Measurements from ENCODE around the gene FEV. TPM values are rescaled to one million over a fixed set of nuclear protein-coding genes. Genes with fewer than 3 reads are reported as not detected.

FEV gene
- polyA plus RNA-seq, 6 donors from 2014 or later = not detected

- Mint-ChIP-seq H3K4me3 (no peak overlapping the region), H3K9me3 (peaks cover 0 to 8% (median 0%) of the 10 kb centered on the region in 7 donors), H3K4me1 (no peaks in the 10 kb centered on the region), H3K36me3 (no peaks in the 10 kb centered on the region), H3K27me3 (peaks cover 53 to 75% (median 69%) of the 10 kb centered on the region in 3 donors), H3K27ac (no peak overlapping the region)
- DNase-seq = no peak
- ATAC-seq (ENCODE audit: low read depth in 2 of 2) = no peak
Measured at GRCh38 chr2:218970894-218971293, 14.1 kb downstream of the FEV start.

DNA sequence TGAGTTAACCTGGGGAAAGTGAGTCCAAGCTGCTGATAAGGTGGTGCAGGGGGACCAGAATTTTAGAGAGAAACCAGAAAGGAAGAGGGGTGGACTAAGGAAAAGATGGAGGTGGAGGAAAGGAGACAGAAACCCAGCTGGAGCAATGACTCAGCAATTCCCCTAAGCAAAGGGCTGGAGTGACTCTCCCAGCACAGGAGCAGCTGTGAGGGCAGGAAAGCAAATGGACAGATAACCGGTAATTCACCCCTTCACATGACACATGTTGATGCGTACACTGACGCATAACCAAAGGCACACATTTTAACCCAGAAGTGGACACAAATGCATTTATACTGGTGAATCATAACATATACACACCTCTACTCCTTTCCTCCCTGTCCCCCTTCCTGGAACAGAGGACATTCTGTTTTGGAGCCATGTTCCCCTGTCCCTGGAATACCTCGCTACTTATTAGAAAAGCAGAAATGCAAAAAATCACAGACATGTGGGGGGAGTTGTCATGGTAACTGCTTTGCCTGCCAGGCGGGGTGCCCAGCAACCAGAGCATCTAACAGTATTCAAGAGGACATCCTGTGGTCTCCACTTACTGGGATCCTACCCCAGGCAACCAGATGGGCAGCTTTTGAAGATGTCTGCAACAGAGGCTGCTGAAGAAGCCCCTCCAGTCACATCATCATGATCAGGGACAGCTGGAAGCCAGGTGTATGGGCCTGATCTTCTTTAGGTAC is 20.8 kb downstream of the FEV start:
- peak overlapping the region in 1 of 8 donors; percentile 16 for H3K4me3 Mint-ChIP-seq
- H3K27me3 Mint-ChIP-seq = peaks cover 49 to 72% (median 53%) of the 10 kb centered on the region in 3 donors
- peaks cover 7 to 21% (median 14%) of the 10 kb centered on the region in 3 donors for H3K4me1 Mint-ChIP-seq
- H3K36me3 Mint-ChIP-seq = peaks cover 0 to 10% of the 10 kb centered on the region in 2 donors
- peak overlapping the region in 1 of 6 donors; percentile 66 for H3K27ac Mint-ChIP-seq
- DNase-seq (no peak), ATAC-seq (ENCODE audit: low read depth in 2 of 2) (no peak)
- H3K9me3 Mint-ChIP-seq = peaks cover 0 to 7% (median 4%) of the 10 kb centered on the region in 7 donors

GRCh38 chr2:218963601-218964000 is 21.4 kb downstream of the FEV start:
- H3K9me3 Mint-ChIP-seq = peaks cover 0 to 7% (median 4%) of the 10 kb centered on the region in 7 donors
- H3K27me3 Mint-ChIP-seq = peaks cover 51 to 73% (median 53%) of the 10 kb centered on the region in 3 donors
- H3K27ac Mint-ChIP-seq = peak overlapping the region in 1 of 6 donors; percentile 8
- H3K4me1 Mint-ChIP-seq = peaks cover 7 to 26% (median 19%) of the 10 kb centered on the region in 3 donors
- no peak overlapping the region for H3K4me3 Mint-ChIP-seq
- no peak for ATAC-seq (ENCODE audit: low read depth in 2 of 2)
- peaks cover 0 to 10% of the 10 kb centered on the region in 2 donors for H3K36me3 Mint-ChIP-seq
- DNase-seq = no peak

DNA sequence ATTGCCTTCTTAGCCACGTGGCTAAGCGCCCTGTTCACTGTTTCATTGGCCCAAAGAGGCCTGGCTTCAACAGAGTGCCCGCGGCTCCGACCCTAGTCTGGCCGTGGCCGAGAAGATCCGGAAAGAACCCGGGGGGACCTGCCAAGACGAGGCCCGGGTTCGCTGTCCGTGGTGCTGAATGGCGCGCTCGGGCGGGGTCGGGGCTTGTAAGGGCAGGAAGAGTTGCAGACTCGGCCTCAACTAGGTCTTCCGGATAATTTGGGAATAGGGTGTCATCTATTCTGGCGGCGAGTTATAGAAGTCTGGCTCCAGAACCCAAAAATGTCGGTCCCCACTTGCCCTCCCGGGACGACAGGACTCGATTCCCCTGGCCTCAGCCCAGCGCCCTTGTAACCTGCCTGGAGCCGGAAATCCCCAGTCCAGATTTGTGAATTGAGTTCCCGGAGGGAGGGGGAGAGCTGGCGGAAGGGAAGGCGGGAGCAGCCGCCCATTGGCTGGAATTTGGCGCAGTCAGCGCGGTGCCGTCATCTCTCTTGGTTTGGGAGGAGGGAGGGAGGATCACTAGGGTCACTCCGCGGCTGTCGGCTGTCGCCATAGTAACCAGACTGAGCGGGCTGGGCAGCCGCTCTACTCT is 22.0 kb downstream of the FEV start:
- Mint-ChIP-seq H3K27ac (peak overlapping the region in 1 of 6 donors; percentile 27), H3K4me1 (peaks cover 7 to 26% (median 19%) of the 10 kb centered on the region in 3 donors), H3K27me3 (peaks cover 53 to 76% (median 54%) of the 10 kb centered on the region in 3 donors), H3K4me3 (peak overlapping the region in 1 of 8 donors; percentile 41), H3K36me3 (peaks cover 0 to 10% of the 10 kb centered on the region in 2 donors), H3K9me3 (peaks cover 0 to 7% (median 4%) of the 10 kb centered on the region in 7 donors)
- DNase-seq (peak; percentile 33), ATAC-seq (ENCODE audit: low read depth in 2 of 2) (no peak)

GRCh38 chr2:218961651-218962570 is 23.1 kb downstream of the FEV start:
- no peak for DNase-seq
- H3K27ac Mint-ChIP-seq = peak overlapping the region in 2 of 6 donors; percentile 54 to 55
- peaks cover 57 to 78% (median 59%) of the 10 kb centered on the region in 3 donors for H3K27me3 Mint-ChIP-seq
- H3K36me3 Mint-ChIP-seq = peaks cover 0 to 10% of the 10 kb centered on the region in 2 donors
- ATAC-seq (ENCODE audit: low read depth in 2 of 2) = no peak
- H3K4me3 Mint-ChIP-seq = peak overlapping the region in 4 of 8 donors; percentile 25 to 73 (median 68)
- peaks cover 7 to 26% (median 19%) of the 10 kb centered on the region in 3 donors for H3K4me1 Mint-ChIP-seq
- H3K9me3 Mint-ChIP-seq = peaks cover 0 to 7% (median 4%) of the 10 kb centered on the region in 7 donors

GRCh38 chr2:218961229-218961628 is 23.8 kb downstream of the FEV start:
- peaks cover 0 to 10% of the 10 kb centered on the region in 2 donors for H3K36me3 Mint-ChIP-seq
- no peak for DNase-seq
- H3K4me3 Mint-ChIP-seq = peak overlapping the region in 7 of 8 donors; percentile 25 to 85 (median 67)
- ATAC-seq (ENCODE audit: low read depth in 2 of 2) = no peak
- H3K9me3 Mint-ChIP-seq = peaks cover 0 to 7% (median 4%) of the 10 kb centered on the region in 7 donors
- H3K4me1 Mint-ChIP-seq = peaks cover 7 to 26% (median 19%) of the 10 kb centered on the region in 3 donors
- peak overlapping the region in 2 of 6 donors; percentile 55 to 63 for H3K27ac Mint-ChIP-seq
- peaks cover 55 to 79% (median 60%) of the 10 kb centered on the region in 3 donors for H3K27me3 Mint-ChIP-seq

- DNase-seq (no peak), ATAC-seq (ENCODE audit: low read depth in 2 of 2) (no peak)
- Mint-ChIP-seq H3K27me3 (peaks cover 50 to 84% (median 62%) of the 10 kb centered on the region in 3 donors), H3K9me3 (peaks cover 0 to 7% (median 4%) of the 10 kb centered on the region in 7 donors), H3K36me3 (peaks cover 0 to 10% of the 10 kb centered on the region in 2 donors), H3K4me1 (peaks cover 7 to 26% (median 19%) of the 10 kb centered on the region in 3 donors), H3K4me3 (peak overlapping the region in 7 of 8 donors; percentile 60 to 85 (median 71)), H3K27ac (peak overlapping the region in 2 of 6 donors; percentile 33 to 55)
Measured at GRCh38 chr2:218960309-218961165, 24.4 kb downstream of the FEV start.

DNA sequence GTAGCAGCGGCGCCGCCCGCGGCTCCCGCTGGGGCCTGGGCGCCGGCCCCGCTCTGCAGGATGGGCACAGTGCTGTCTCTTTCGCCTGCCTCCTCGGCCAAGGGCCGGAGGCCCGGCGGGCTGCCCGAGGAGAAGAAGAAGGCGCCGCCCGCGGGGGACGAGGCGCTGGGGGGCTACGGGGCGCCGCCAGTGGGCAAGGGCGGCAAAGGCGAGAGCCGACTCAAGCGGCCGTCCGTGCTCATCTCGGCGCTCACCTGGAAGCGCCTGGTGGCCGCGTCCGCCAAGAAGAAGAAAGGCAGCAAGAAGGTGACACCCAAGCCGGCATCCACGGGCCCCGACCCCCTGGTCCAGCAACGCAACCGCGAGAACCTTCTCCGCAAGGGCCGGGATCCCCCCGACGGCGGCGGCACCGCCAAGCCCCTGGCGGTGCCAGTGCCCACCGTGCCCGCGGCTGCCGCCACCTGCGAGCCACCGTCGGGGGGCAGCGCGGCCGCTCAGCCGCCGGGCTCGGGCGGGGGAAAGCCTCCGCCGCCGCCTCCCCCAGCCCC is 25.1 kb downstream of the FEV start:
- Mint-ChIP-seq H3K4me1 (peaks cover 7 to 26% (median 19%) of the 10 kb centered on the region in 3 donors), H3K36me3 (peaks cover 0 to 10% of the 10 kb centered on the region in 2 donors), H3K27ac (no peak overlapping the region), H3K9me3 (peaks cover 0 to 7% (median 4%) of the 10 kb centered on the region in 7 donors), H3K27me3 (peaks cover 45 to 84% (median 69%) of the 10 kb centered on the region in 3 donors), H3K4me3 (peak overlapping the region in 7 of 8 donors; percentile 16 to 69 (median 40))
- ATAC-seq (ENCODE audit: low read depth in 2 of 2) (no peak), DNase-seq (no peak)

DNA sequence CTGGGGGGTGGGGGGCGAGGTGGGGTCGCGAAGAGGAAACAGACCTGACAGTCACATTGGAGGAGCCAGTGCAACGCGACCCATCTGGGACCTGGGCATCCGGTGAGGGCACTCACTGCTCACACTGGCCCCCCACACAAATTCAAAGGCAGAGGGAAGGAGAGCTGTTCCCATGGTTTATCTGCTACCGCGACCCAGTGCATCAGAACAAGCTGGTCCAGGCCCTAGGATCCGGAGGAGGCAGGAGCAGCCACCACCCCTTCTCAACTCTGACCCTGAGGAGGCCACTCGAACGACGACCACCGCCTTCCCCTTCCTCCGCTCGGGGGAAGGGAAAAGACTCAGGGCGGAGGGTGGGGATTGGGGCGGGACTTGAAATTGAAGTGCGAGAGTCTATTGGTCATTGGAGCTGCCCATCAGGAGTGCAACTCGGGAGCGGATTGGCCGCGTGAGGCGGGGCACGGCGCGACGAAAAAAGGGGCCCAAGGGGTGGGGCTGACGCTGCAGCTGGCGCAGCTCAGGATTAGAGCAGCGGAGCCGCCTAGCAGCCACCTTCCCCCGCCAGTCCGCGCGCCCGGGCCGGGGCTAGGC is 25.7 kb downstream of the FEV start, which contains the start of gene CDK5R2:
TSS of gene CDK5R2 (plus strand) at position 526 of the 591 bp plus-strand sequence. CDS start 155 bp downstream, outside the sequence.
- peaks cover 0 to 10% of the 10 kb centered on the region in 2 donors for H3K36me3 Mint-ChIP-seq
- H3K27me3 Mint-ChIP-seq = peaks cover 39 to 83% (median 71%) of the 10 kb centered on the region in 3 donors
- H3K4me1 Mint-ChIP-seq = peaks cover 7 to 26% (median 19%) of the 10 kb centered on the region in 3 donors
- H3K27ac Mint-ChIP-seq = peak within 1 kb of the TSS in 3 of 6 donors; percentile 33 to 87 (median 47)
- peak; percentile 86 to 89 for ATAC-seq (ENCODE audit: low read depth in 2 of 2)
- peak; percentile 65 for DNase-seq
- H3K9me3 Mint-ChIP-seq = peaks cover 0 to 7% (median 4%) of the 10 kb centered on the region in 7 donors
- peak within 1 kb of the TSS; percentile 40 to 84 (median 69) for H3K4me3 Mint-ChIP-seq

- H3K27ac Mint-ChIP-seq = no peak overlapping the region
- H3K27me3 Mint-ChIP-seq = peaks cover 33 to 83% (median 68%) of the 10 kb centered on the region in 3 donors
- DNase-seq (no peak), ATAC-seq (ENCODE audit: low read depth in 2 of 2) (no peak)
- peaks cover 0 to 10% of the 10 kb centered on the region in 2 donors for H3K36me3 Mint-ChIP-seq
- H3K4me3 Mint-ChIP-seq = peak overlapping the region in 5 of 8 donors; percentile 22 to 69 (median 48)
- peaks cover 0 to 7% (median 0%) of the 10 kb centered on the region in 7 donors for H3K9me3 Mint-ChIP-seq
- peaks cover 7 to 25% (median 19%) of the 10 kb centered on the region in 3 donors for H3K4me1 Mint-ChIP-seq
Measured at GRCh38 chr2:218958276-218958675, 26.7 kb downstream of the FEV start.

- ATAC-seq (ENCODE audit: low read depth in 2 of 2) (no peak), DNase-seq (no peak)
- Mint-ChIP-seq H3K4me3 (peak overlapping the region in 4 of 8 donors; percentile 21 to 48 (median 33)), H3K9me3 (peaks cover 0 to 7% (median 0%) of the 10 kb centered on the region in 7 donors), H3K27me3 (peaks cover 34 to 83% (median 71%) of the 10 kb centered on the region in 3 donors), H3K36me3 (peaks cover 0 to 10% of the 10 kb centered on the region in 2 donors), H3K27ac (no peak overlapping the region), H3K4me1 (peaks cover 7 to 20% (median 19%) of the 10 kb centered on the region in 3 donors)
Measured at GRCh38 chr2:218957671-218958070, 27.3 kb downstream of the FEV start.

Data from naive B cell (primary cell).